Activated CD8-positive, alpha-beta memory T cell treated with anti-CD3 and anti-CD28 coated beads, Interleukin-2, amount 50 U/mL, for 24 hours (primary cell): ENCODE results near the gene DDRGK1.
"Not testable (repeated sequence)": the region's sequence is repeated elsewhere in the genome, so short reads cannot be mapped to it uniquely, and the experiment has no call there.

Experiments used
- DNase-seq: peaks from one replicate; pipeline ENCODE4 v3.0.0-alpha.2; 2020; ENCODE audit errors: extremely low read depth

Gene DDRGK1

GRCh38 chr20:3165473-3166337 lies 38.8 kb downstream of the DDRGK1 start:
- DNase-seq: no peak

- DNase-seq: no peak
Measured at GRCh38 chr20:3164763-3165410, 39.6 kb downstream of the DDRGK1 start.

GRCh38 chr20:3164043-3164762 lies 40.3 kb downstream of the DDRGK1 start:
- DNase-seq: no peak

GRCh38 chr20:3163099-3164042 lies 41.1 kb downstream of the DDRGK1 start:
- DNase-seq: no peak

GRCh38 chr20:3162080-3162611 lies 42.3 kb downstream of the DDRGK1 start:
- DNase-seq: no peak

GRCh38 chr20:3161316-3162079 lies 43.0 kb downstream of the DDRGK1 start:
- no peak for DNase-seq

- no peak for DNase-seq
Measured at GRCh38 chr20:3160418-3160817, 44.1 kb downstream of the DDRGK1 start.

- DNase-seq: no peak
Measured at GRCh38 chr20:3158968-3159431, 45.5 kb downstream of the DDRGK1 start.

- no peak for DNase-seq
Measured at GRCh38 chr20:3157817-3158216, 46.7 kb downstream of the DDRGK1 start.

GRCh38 chr20:3156811-3157619 lies 47.5 kb downstream of the DDRGK1 start:
- DNase-seq: no peak

GRCh38 chr20:3152057-3152644 lies 52.3 kb downstream of the DDRGK1 start:
- not testable (repeated sequence) for DNase-seq

- DNase-seq: no peak
Measured at GRCh38 chr20:3150908-3151307, 53.6 kb downstream of the DDRGK1 start.

GRCh38 chr20:3146732-3147341 lies 57.6 kb downstream of the DDRGK1 start:
- no peak for DNase-seq

GRCh38 chr20:3141757-3142156 lies 62.7 kb downstream of the DDRGK1 start:
- no peak for DNase-seq
